Activated CD4-positive, alpha-beta T cell treated with anti-CD3 and anti-CD28 coated beads for 36 hours (primary cell): ENCODE data around the gene CHKA. TPM values are rescaled to one million over a fixed set of nuclear protein-coding genes. Genes with fewer than 3 reads are reported as not detected.

ENCODE experiments used
- ATAC-seq: fragments of 200-7000 bp; cut with Tn5 transposase; one replicate; pipeline ENCODE4 v1.10.0; 2021; ENCODE audit warnings: mild to moderate bottlenecking, moderate library complexity
- CTCF ChIA-PET: fragments of 350-600 bp; sonication (Branson Sonifier 250); formaldehyde crosslinking; loops from one replicate; lab custom pipeline; 2021; ENCODE audit warnings: antibody characterized with exemption; lab: Charles Lee
- POLR2A ChIA-PET: fragments of 350-600 bp; sonication (Branson Sonifier 250); formaldehyde crosslinking; loops from one replicate; lab custom pipeline; 2021; ENCODE audit warnings: antibody characterized with exemption, inconsistent platforms; lab: Charles Lee
- DNase-seq: peaks from one replicate; pipeline ENCODE4 v3.0.0-alpha.2; 2020
- H3K27ac Mint-ChIP-seq: one replicate; pipeline ENCODE4 v1.8.0; 2021; ENCODE audit warnings: mixed read lengths
- H3K27me3 Mint-ChIP-seq: one replicate; pipeline ENCODE4 v1.8.0; 2021; ENCODE audit warnings: mixed read lengths
- H3K36me3 Mint-ChIP-seq: one replicate; pipeline ENCODE4 v1.8.0; 2021; ENCODE audit warnings: low read depth, mixed read lengths
- H3K4me1 Mint-ChIP-seq: one replicate; pipeline ENCODE4 v1.8.0; 2021; ENCODE audit warnings: mixed read lengths
- H3K4me3 Mint-ChIP-seq: one replicate; pipeline ENCODE4 v1.8.0; 2021; ENCODE audit warnings: mild to moderate bottlenecking, moderate library complexity, mixed read lengths
- H3K9me3 Mint-ChIP-seq: one replicate; pipeline ENCODE4 v1.8.0; 2021; ENCODE audit warnings: low read depth, mixed read lengths
- intact Hi-C, 2 experiments: fragments of 100-400 bp; cut with DNase I in 1 of 2; cut with micrococcal nuclease in 1 of 2; formaldehyde crosslinking; loops; one replicate each; pipeline versions ENCODE4 v1.14.2 to v1.15.1; 2022 to 2024; cut with DNase I, micrococcal nuclease
- total RNA-seq, 2 experiments: library from RNA; stranded (reverse); gene quantifications; one replicate each; pipeline ENCODE4 v1.2.3, GENCODE V29; 2021

CHKA gene
- total RNA-seq, 2 experiments from 2014 or later: 5.5 to 7.5 TPM

DNA sequence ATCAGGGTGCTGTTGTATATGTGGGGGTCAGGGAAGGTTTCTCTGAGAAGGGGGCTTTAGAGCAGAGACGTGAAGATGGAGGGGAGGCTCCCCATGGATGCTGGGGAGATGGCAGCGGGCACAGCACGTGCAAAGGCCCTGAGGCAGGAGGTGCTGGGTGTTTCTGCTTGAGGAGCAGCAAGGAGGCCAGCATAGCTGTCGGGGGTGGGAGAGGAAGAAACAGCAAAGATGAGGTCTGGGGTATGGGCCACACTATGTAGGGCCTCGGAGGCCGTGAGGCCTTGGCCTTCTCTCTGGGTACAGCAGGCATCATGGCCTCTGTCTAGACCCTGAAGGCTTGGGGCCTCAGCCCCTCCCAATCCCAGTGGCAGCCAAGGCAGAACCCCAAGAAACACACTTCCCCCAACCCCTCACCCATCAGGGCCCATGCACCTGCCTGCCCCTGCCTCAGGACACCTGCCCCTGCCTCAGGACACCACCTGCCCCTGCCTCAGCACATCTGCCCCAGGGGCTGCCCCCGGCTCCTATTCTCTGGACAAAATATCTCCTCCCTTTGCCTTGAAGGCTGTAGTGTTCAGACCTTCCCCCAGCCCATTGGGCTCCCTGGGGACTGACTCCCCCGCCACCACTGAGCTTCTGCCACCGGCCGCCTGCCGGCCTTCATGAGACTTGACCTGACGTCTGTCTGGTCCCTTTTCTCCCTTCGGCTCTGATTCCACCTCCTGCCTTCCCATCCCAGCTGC, 104.9 kb downstream of the CHKA start:
- no peak overlapping the region for H3K27ac Mint-ChIP-seq
- ATAC-seq (no peak), DNase-seq (no peak)
- H3K27me3 Mint-ChIP-seq: no peaks in the 10 kb centered on the region
- CTCF ChIA-PET: no interaction called here
- H3K9me3 Mint-ChIP-seq: no peaks in the 10 kb centered on the region
- POLR2A ChIA-PET: no interaction called here
- H3K4me1 Mint-ChIP-seq: no peaks in the 10 kb centered on the region
- H3K4me3 Mint-ChIP-seq: no peak overlapping the region
- no peaks in the 10 kb centered on the region for H3K36me3 Mint-ChIP-seq
- intact Hi-C loops: no loop called here

DNA sequence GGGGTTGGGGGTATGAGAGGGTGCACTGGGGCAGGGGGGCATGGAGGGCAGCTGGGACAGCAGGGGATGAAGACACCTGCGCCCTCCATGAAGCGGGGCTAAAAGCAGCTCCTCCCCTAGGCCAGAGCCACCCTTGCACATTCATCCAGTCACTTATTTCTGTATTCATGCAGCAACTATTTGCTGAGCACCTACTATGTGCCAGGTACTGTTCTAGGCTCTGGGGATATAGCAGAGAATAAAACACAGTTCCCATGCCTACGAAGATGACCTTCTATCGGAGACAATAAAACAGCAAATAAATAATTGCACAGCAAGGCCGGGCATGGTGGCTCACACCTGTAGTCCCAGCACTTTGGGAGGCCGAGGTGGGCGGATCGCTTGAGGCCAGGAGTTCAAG, 105.7 kb downstream of the CHKA start:
- no peak overlapping the region for H3K27ac Mint-ChIP-seq
- intact Hi-C loops: no loop called here
- POLR2A ChIA-PET: no interaction called here
- H3K4me1 Mint-ChIP-seq: no peaks in the 10 kb centered on the region
- no peaks in the 10 kb centered on the region for H3K9me3 Mint-ChIP-seq
- H3K4me3 Mint-ChIP-seq: no peak overlapping the region
- no peaks in the 10 kb centered on the region for H3K27me3 Mint-ChIP-seq
- DNase-seq (no peak), ATAC-seq (no peak)
- H3K36me3 Mint-ChIP-seq: no peaks in the 10 kb centered on the region
- CTCF ChIA-PET: no interaction called here

DNA sequence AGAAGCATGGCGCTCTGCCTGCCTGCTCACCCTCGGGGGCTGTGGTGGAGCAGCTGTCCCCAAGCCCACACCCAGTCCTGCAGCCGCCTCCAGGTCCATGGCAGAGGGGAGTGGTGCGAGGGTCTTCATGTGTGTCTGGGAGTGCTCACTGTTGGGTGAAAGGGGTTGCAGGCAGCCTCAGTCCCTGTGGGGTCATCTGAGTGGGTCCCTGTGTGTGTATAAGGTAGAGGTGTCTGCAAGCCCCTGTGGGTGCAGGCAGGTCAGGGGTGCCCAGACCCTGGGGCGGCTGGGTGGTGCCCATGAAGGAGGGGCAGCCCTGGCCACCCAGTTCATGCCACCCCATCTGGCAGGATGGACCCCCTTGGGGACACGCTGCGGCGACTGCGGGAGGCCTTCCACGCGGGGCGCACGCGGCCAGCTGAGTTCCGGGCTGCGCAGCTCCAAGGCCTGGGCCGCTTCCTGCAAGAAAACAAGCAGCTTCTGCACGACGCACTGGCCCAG, 106.2 kb downstream of the CHKA start:
- DNase-seq (no peak), ATAC-seq (no peak)
- no peaks in the 10 kb centered on the region for H3K9me3 Mint-ChIP-seq
- no peaks in the 10 kb centered on the region for H3K36me3 Mint-ChIP-seq
- H3K27ac Mint-ChIP-seq: no peak overlapping the region
- ChIA-PET POLR2A (no interaction called here), CTCF (no interaction called here)
- H3K4me1 Mint-ChIP-seq: no peaks in the 10 kb centered on the region
- no peak overlapping the region for H3K4me3 Mint-ChIP-seq
- intact Hi-C loops: no loop called here
- no peaks in the 10 kb centered on the region for H3K27me3 Mint-ChIP-seq

DNA sequence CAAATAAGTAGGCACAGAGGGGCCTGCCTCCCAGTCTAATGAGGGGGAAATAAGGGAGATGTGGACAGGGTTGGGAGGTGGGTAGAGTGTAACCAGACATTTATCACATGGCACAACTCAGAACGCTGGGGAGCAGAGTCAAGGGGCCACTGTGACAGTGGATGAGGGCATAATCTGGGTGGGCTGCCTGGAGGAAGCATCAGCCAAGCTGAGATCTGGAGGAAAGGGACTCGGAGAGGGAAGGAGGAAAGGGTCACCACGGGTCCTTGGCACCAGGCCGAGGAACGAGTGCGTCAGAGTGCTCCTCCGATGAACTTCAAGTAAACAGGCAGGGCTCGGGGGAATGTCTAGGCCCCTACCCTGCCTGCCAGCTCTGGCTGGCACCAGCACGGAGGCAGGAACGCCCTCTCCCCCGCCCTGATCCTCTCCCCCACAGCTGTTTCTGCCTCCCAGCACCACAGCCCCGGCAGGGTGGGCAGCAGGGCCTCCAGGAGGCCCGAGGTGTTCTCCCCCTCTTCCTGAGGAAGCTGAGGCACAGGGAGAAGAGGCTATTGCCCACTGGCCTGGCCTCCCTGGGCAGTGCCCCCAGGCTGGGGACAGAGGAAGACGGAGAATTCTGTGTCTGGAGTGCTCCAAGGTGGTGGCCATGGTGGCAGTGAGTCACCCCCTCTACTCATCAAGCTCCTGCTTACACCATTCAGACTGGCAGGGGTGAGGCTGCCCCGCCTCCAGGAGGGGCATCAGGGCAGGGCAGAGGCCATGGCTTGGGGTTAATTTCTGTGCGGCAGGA, 106.8 kb downstream of the CHKA start:
- Mint-ChIP-seq H3K9me3 (no peaks in the 10 kb centered on the region), H3K4me3 (no peak overlapping the region), H3K4me1 (no peaks in the 10 kb centered on the region), H3K36me3 (no peaks in the 10 kb centered on the region), H3K27ac (no peak overlapping the region), H3K27me3 (no peaks in the 10 kb centered on the region)
- DNase-seq (peak; percentile 40), ATAC-seq (peak; percentile 84)
- POLR2A ChIA-PET: interaction anchor here (0.6 kb wide), 1 partner anchor 13 kb away, joined by 3 read pairs; no protein-coding TSS in a partner anchor
- CTCF ChIA-PET: no interaction called here
- intact Hi-C loops: no loop called here

DNA sequence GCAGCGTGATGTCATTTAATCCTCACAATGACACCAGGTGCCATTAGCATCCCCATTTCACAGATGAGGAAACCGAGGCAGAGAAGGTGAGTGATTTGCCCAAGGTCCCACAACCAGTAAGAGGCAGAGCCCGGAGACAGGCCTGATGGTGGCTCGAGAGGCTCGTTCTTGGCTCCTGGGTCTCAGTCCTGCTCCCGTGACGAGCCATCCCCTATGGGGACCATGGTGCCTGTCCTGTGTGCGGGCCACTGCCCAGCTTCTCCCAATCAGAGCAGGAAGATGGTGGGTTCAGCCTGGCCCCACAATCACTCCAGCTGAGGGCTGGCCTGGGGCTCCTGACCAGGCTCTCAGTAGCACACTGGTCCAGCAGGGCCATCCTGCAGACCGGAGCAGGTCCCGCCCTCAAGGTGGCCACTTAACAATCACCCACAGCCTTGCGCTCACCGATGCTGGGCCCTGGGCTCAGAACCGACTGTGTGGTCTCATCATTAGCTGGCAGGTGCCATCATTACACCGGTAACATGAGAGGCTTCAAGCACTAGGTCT, 107.5 kb downstream of the CHKA start:
- ChIA-PET CTCF (no interaction called here), POLR2A (interaction anchor here (0.7 kb wide), 1 partner anchor 23 kb away, joined by 3 read pairs; no protein-coding TSS in a partner anchor)
- no peaks in the 10 kb centered on the region for H3K36me3 Mint-ChIP-seq
- no peak overlapping the region for H3K4me3 Mint-ChIP-seq
- ATAC-seq (no peak), DNase-seq (no peak)
- no peak overlapping the region for H3K27ac Mint-ChIP-seq
- H3K27me3 Mint-ChIP-seq: no peaks in the 10 kb centered on the region
- intact Hi-C loops: no loop called here
- H3K9me3 Mint-ChIP-seq: no peaks in the 10 kb centered on the region
- H3K4me1 Mint-ChIP-seq: peaks cover 5% of the 10 kb centered on the region

DNA sequence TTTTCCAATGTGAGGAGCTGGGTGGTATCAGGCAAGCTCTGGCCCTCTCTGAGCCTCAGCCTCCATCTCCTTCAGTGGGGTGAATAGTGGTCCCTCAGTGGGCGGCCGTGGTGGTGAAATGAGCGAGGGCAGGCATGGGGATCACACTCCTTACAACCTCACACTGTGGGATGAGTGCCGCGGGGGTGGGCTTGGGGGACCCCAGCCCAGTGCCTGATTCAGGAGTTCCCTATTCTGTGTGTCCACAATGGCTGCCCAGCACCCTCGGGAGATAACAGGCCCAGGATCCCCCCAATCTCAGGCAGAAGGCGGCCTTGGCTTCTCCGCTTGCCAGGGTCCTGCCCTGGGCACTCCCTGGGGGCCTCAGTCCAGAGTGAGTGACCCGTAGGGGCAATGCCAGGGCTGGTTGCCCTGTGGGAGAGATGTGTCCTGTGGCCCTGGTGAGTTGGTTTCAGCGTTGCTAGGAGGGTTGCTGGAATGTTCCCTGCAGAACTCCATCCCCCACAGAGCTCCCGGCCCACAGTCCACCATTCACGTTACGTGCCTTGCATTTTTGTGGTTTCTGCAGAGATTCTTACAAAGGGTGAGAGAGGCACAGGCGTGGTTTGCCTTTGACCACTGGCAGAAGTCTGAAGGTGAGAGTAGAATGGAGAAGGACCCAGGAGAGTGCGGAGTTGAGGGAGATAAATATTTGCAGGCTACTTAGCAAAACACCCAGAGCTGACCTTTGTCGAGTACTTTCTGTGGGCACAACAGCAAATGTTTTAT, 108.2 kb downstream of the CHKA start:
- CTCF ChIA-PET: no interaction called here
- H3K27ac Mint-ChIP-seq: no peak overlapping the region
- H3K9me3 Mint-ChIP-seq: no peaks in the 10 kb centered on the region
- no peaks in the 10 kb centered on the region for H3K36me3 Mint-ChIP-seq
- H3K4me3 Mint-ChIP-seq: no peak overlapping the region
- intact Hi-C loops: no loop called here
- no peaks in the 10 kb centered on the region for H3K27me3 Mint-ChIP-seq
- ATAC-seq (no peak), DNase-seq (no peak)
- POLR2A ChIA-PET: interaction anchor here (0.7 kb wide), 1 partner anchor 24 kb away, joined by 3 read pairs; no protein-coding TSS in a partner anchor
- H3K4me1 Mint-ChIP-seq: peaks cover 5% of the 10 kb centered on the region

DNA sequence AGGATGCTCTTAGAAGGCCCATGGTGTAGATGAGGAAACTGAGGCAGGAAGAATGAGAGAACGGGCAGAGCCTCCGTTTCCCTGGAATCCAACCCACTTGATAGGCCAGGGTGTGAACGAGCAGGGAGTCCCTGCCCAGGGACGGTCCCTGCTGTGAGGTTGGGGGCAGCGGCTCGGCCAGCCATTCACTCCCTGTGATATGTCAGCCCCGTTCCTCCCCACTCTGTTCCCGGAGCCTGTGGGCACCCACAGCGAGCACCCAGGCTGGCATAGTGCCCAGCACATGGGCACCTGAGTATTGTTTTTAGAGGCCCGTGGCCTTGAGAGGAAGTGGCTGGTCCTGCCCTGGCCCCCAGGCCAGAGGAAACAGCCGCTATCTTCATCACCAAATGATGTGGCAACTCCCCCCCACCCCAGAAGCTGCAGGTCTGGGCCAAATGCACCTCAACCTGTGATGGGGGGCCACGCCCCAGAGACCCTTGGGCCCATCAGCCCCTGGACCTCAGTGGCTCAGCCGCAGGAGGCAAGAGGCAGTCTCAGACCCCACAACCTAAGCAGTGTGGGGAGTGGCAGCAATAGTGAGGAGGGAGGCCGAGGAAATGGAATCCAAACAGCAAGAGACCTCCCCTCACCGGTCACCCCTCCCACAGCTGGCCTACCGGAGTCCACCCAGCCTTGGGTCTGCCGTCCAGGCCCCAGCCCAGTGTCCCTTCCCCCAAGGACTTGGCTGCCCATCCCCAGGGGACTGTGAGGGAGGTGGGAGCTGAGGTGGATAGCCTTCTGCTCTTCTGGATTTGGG, 108.9 kb downstream of the CHKA start:
- ATAC-seq: no peak
- no peak for DNase-seq
- intact Hi-C loops: no loop called here
- CTCF ChIA-PET: no interaction called here
- Mint-ChIP-seq H3K4me1 (peaks cover 5% of the 10 kb centered on the region), H3K4me3 (no peak overlapping the region), H3K27ac (no peak overlapping the region), H3K36me3 (no peaks in the 10 kb centered on the region), H3K27me3 (no peaks in the 10 kb centered on the region), H3K9me3 (no peaks in the 10 kb centered on the region)
- POLR2A ChIA-PET: no interaction called here

DNA sequence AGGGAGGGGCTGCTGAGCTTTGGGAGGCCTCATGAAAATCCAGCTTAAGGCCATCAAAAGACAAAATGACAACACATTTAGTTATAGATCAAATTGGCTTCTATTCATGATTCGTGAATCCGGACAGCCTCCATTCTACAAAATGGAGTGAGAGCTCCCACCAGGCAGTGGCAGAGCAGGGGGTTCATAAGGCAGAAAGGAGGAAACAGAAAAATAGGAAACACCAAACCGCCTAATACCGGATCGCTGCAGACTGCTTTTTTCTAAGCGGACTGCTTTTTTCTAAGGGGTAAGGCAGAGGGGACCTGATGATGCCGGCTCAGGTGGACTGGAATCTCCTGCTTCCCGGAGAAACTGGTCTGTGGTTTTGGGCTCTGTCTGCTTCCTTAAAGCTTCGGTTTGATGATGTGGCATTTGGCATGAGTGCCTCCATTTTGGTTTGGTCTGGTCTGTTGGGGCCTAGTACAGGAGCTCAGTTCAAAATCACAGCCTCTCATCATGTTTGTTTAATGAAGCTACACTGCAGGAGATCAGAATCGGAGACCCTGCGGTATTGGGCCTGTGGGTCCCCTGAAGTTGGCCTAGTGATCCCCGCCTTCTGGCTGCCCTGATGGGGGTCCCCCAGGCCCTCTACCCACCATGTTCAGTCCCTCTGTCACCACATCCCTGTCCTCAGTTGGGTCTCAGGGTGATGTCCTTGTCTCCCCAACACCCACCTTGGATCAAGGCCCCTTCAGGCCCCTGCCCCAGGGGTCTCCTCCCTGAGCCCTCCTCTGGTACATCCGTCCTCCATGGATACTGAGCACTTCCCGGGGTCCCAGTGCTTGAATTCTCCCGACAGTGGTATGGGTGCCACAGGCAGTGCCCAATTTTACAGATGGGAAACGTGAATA, 109.9 kb downstream of the CHKA start:
- Mint-ChIP-seq H3K4me1 (peaks cover 5% of the 10 kb centered on the region), H3K27ac (no peak overlapping the region), H3K4me3 (no peak overlapping the region), H3K9me3 (no peaks in the 10 kb centered on the region), H3K36me3 (no peaks in the 10 kb centered on the region), H3K27me3 (no peaks in the 10 kb centered on the region)
- ATAC-seq (no peak), DNase-seq (no peak)
- ChIA-PET POLR2A (no interaction called here), CTCF (interaction anchor here (0.8 to 1.4 kb wide), 2 partner anchors 44 to 94 kb away, joined by 3 to 4 read pairs; no protein-coding TSS in a partner anchor)
- intact Hi-C loops: no loop called here

DNA sequence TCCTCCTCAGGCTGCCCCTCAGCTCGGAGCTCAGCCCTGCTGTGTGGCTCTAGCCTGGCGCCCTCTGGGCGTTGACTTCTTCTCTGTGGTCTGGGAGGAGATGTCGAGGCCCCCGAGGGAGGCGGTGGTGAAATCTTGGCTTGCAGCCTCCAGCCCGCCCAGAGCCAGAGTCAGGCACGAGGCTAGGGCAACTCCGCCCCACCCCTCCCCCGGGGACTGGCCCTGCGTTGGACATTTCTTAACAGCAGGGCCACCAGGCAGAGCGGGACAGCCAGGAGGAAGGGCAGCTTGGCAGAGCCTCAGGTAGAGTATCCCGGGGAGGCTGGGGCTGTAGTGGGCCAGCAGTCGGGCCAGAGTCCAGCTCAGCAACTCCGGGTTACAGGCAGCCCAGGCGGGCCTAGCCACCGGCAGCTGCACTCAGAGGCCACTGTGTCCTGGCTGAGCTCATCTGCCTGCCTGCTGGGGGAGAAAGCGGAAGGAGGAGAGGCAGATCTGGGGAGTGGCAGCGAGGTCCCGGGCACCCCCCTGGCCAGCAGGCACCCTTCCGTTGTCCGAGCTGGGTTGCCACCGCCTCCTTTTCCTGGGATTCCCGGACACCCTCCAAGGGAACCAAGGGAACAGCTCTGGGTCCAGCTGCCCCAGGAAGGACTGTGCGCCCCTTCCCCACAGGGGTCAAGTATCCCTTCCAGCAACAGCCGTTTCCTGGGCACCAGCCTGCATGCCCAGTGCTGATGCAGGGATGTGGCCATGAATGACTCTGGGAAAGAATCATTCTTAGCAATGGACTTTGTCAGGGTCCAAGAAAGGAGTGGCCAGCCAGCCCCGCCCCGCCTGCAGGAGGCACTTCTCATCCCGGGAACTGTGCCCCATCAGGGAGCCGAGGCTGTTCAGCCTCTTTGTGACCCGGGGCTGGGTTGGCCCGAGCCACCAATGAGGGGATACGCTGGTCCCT, 110.8 kb downstream of the CHKA start, which contains the start of gene ALDH3B1:
Gene ALDH3B1, plus strand, starts transcription at position 238 of the 952 bp plus-strand sequence. CDS start 4,971 bp downstream, outside the sequence.
- Mint-ChIP-seq H3K27ac (no peak within 1 kb of the TSS), H3K27me3 (no peaks in the 10 kb centered on the region), H3K9me3 (no peaks in the 10 kb centered on the region), H3K4me3 (no peak within 1 kb of the TSS), H3K4me1 (peaks cover 5% of the 10 kb centered on the region), H3K36me3 (no peaks in the 10 kb centered on the region)
- ATAC-seq (no peak), DNase-seq (no peak)
- intact Hi-C loops: no loop called here
- ChIA-PET POLR2A (no interaction called here), CTCF (interaction anchor here (0.7 to 1.4 kb wide), 4 partner anchors 17 to 95 kb away, joined by 3 to 4 read pairs (median 3); no protein-coding TSS in a partner anchor)
